ENCODE measurements around the gene EDIL3.

GRCh38 chr5:84362061-84362720 lies 22.5 kb downstream of the EDIL3 start:
- TF ChIP-seq EZH2 (IDR thresholded peaks at IDR 0.05; ENCODE audit: low read length) (no peak), CTCF (optimal IDR thresholded peaks at IDR 0.05 in 1 of 3, IDR thresholded peaks at IDR 0.05 in 1 of 3, conservative IDR thresholded peaks at IDR 0.05 in 1 of 3; ENCODE audit: extremely low read depth in 1 of 3, insufficient read depth in 2 of 3, low read length in 3 of 3) (no peak)

Measured in keratinocyte (primary cell).